GM15510 (cell line): ENCODE measurements around the gene HTR6.

Experiments used
- POLR2A ChIP-seq: IDR thresholded peaks from 3 replicates; pipeline ENCODE4 v1.6.1; 2011; ENCODE audit warnings: borderline replicate concordance; ENCODE audit not compliant: insufficient read length; ENCODE audit errors: extremely low read depth

Gene HTR6

GRCh38 chr1:19664453-19665185 is at the start of gene HTR6:
HTR6 (plus strand) TSS chr1:19664875; CDS start chr1:19665754, 879 bp downstream.
- no peak for TF ChIP-seq POLR2A

GRCh38 chr1:19615438-19615837 is 49.2 kb upstream of the HTR6 start:
- TF ChIP-seq POLR2A: no peak

GRCh38 chr1:19616489-19616888 is 48.2 kb upstream of the HTR6 start:
- TF ChIP-seq POLR2A: no peak

- no peak for TF ChIP-seq POLR2A
Observed at GRCh38 chr1:19617376-19617775, 47.3 kb upstream of the HTR6 start.

GRCh38 chr1:19618428-19618827 is 46.2 kb upstream of the HTR6 start:
- TF ChIP-seq POLR2A: no peak

GRCh38 chr1:19619697-19620384 is 44.8 kb upstream of the HTR6 start:
- no peak for TF ChIP-seq POLR2A

- TF ChIP-seq POLR2A: no peak
Observed at GRCh38 chr1:19620786-19621185, 43.9 kb upstream of the HTR6 start.

- no peak for TF ChIP-seq POLR2A
Observed at GRCh38 chr1:19621274-19621950, 43.3 kb upstream of the HTR6 start.

GRCh38 chr1:19622204-19622603 is 42.5 kb upstream of the HTR6 start:
- no peak for TF ChIP-seq POLR2A

- TF ChIP-seq POLR2A: no peak
Observed at GRCh38 chr1:19623523-19623922, 41.2 kb upstream of the HTR6 start.

GRCh38 chr1:19625291-19625937 is 39.3 kb upstream of the HTR6 start:
- no peak for TF ChIP-seq POLR2A

- no peak for TF ChIP-seq POLR2A
Observed at GRCh38 chr1:19628879-19629278, 35.8 kb upstream of the HTR6 start.

- TF ChIP-seq POLR2A: no peak
Observed at GRCh38 chr1:19629357-19629756, 35.3 kb upstream of the HTR6 start.

- no peak for TF ChIP-seq POLR2A
Observed at GRCh38 chr1:19630720-19631395, 33.8 kb upstream of the HTR6 start.
